NCI-H510A treated with DMSO at 0.1 percent for 48 hours (cell line): ENCODE measurements around the gene ABCA12.
A peak's percentile ranks its signal among the peaks of the same experiment; 100 is the strongest.

Experiments used
- DNase-seq: peaks from one replicate; lab custom pipeline; 2025; lab: John Stamatoyannopoulos, UW

Gene ABCA12

GRCh38 chr2:215119847-215120246, 18.6 kb downstream of the ABCA12 start:
- DNase-seq: no peak

GRCh38 chr2:215110918-215111317, 27.5 kb downstream of the ABCA12 start:
- DNase-seq: no peak

GRCh38 chr2:215107216-215108056, 31.0 kb downstream of the ABCA12 start:
- DNase-seq: no peak

GRCh38 chr2:215105607-215106354, 32.6 kb downstream of the ABCA12 start:
- no peak for DNase-seq

- DNase-seq: no peak
Measured at GRCh38 chr2:215104226-215104625, 34.2 kb downstream of the ABCA12 start.

- DNase-seq: no peak
Measured at GRCh38 chr2:215098875-215099274, 39.6 kb downstream of the ABCA12 start.

- no peak for DNase-seq
Measured at GRCh38 chr2:215084080-215084479, 54.3 kb downstream of the ABCA12 start.

- DNase-seq: no peak
Measured at GRCh38 chr2:215083146-215083545, 55.3 kb downstream of the ABCA12 start.

GRCh38 chr2:215082446-215082845, 56.0 kb downstream of the ABCA12 start:
- DNase-seq: no peak

- peak; percentile 32 for DNase-seq
Measured at GRCh38 chr2:215080545-215080944, 57.9 kb downstream of the ABCA12 start.

GRCh38 chr2:215071676-215072075, 66.8 kb downstream of the ABCA12 start:
- DNase-seq: no peak

- DNase-seq: no peak
Measured at GRCh38 chr2:215068399-215068798, 70.0 kb downstream of the ABCA12 start.

GRCh38 chr2:215066124-215066523, 72.3 kb downstream of the ABCA12 start:
- no peak for DNase-seq

- DNase-seq: no peak
Measured at GRCh38 chr2:215063526-215063925, 74.9 kb downstream of the ABCA12 start.

- DNase-seq: peak; percentile 3
Measured at GRCh38 chr2:215060861-215061536, 77.4 kb downstream of the ABCA12 start.

GRCh38 chr2:215059724-215060123, 78.7 kb downstream of the ABCA12 start:
- no peak for DNase-seq

GRCh38 chr2:215055891-215056290, 82.5 kb downstream of the ABCA12 start:
- no peak for DNase-seq

- DNase-seq: no peak
Measured at GRCh38 chr2:215052810-215053209, 85.6 kb downstream of the ABCA12 start.

- DNase-seq: no peak
Measured at GRCh38 chr2:215052404-215052803, 86.0 kb downstream of the ABCA12 start.

GRCh38 chr2:215049341-215049740, 89.1 kb downstream of the ABCA12 start:
- DNase-seq: no peak

- DNase-seq: no peak
Measured at GRCh38 chr2:215038421-215038820, 100.0 kb downstream of the ABCA12 start.

GRCh38 chr2:215036314-215036713, 102.1 kb downstream of the ABCA12 start:
- no peak for DNase-seq

GRCh38 chr2:215034154-215034553, 104.3 kb downstream of the ABCA12 start:
- DNase-seq: no peak
